HS-5 (cell line): ENCODE measurements around the gene CGRRF1.

Source experiments
- DNase-seq: peaks from one replicate; pipeline ENCODE4 v3.0.0-alpha.2; 2012; ENCODE audit warnings: low read depth

CGRRF1 gene

DNA sequence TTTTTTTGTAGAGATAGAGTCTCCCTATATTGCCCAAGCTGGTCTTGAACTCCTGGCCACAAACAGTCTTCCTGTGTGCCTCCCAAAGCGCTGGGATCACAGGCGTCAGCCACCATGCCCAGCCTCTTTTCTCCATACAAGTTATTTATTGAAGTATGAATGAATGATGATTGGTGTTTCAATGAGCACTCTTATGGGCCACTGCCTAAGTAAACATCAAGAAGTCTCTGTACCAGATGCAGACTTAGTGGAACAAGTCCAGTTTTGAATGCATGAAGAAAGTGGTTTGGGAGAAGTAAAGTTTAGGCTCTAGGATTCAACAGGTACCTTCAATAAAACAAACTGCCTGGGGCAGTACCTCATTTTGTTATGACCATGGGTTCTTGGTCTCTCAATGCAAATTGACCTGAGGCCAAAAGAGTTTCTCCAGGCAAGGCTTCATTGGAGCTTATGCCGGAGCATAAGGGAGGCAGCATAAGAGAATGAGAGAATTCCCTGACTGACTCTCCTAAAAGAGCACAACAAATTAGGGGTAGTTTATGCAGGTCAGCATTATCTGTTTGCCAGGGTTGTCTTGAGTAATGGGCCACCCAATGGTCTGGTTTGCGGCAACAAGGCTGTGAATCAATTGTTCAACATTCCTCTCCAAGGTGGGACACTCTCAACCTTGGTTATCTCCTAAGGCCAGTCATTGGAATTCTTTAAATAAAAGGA is 19.8 kb upstream of the CGRRF1 start:
- DNase-seq, result no peak

GRCh38 chr14:54490445-54491175 is 19.1 kb upstream of the CGRRF1 start:
- no peak for DNase-seq

DNA sequence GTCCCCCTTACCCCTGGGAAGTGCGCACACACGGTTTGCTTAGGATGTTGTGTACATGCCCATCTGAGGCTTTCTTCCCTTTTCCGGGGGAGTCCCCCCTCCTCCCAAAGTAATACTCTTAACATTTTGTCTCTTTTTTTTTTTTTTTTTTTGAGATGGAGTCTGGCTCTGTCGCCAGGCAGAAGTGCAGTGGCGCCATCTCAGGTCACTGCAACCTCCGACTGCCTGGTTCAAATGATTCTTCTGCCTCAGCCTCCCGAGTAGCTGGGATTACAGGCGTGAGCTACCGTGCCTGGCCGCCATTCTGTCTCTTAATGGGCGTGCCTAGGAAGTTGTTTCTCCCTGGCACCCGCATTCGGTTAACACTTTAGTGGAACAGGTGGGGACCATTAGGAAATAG is 16.4 kb upstream of the CGRRF1 start:
- no peak for DNase-seq

DNA sequence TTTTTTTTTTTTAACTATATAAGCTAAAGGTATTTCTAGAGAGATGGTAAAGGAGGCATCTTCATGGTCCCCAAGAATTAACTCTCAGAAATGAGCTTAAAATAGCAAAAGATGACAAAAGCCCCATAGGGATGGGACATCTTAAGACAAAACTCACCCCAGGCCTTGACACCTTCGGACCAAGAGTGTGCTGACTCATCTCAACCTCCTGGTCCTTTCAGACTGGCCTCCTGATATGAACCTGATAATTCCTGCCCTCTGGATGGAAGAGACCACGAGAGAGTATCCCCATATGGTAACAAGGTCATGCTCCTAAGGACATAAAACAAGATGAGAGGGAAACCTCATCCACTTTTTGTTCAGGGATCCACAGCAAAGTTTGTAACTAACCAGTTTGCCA is 12.5 kb upstream of the CGRRF1 start:
- DNase-seq, result no peak

GRCh38 chr14:54498095-54498531 is 11.6 kb upstream of the CGRRF1 start:
- DNase-seq, result no peak

DNA sequence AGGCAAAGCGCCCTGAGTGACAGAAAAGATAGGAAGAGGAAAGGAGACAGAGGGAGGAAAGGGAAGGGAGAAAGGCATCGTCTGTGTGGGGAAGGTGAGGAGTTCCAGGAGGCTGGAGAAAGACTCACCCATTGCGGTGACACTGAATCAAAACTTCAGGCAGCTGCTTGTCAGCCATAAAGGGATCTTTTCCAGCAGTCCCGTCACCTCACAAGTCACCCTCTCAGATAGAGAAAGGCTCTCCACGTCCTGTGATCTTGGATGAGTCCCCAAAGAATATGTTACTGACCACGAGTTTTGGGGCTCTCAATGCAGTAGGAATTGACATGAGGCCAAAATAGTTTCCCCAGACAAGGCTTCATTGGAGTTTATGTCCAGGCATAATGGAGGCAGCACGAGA is 11.1 kb upstream of the CGRRF1 start:
- no peak for DNase-seq

GRCh38 chr14:54500744-54501143 is 9.0 kb upstream of the CGRRF1 start:
- no peak for DNase-seq

GRCh38 chr14:54501480-54501879 is 8.2 kb upstream of the CGRRF1 start:
- DNase-seq, result no peak

DNA sequence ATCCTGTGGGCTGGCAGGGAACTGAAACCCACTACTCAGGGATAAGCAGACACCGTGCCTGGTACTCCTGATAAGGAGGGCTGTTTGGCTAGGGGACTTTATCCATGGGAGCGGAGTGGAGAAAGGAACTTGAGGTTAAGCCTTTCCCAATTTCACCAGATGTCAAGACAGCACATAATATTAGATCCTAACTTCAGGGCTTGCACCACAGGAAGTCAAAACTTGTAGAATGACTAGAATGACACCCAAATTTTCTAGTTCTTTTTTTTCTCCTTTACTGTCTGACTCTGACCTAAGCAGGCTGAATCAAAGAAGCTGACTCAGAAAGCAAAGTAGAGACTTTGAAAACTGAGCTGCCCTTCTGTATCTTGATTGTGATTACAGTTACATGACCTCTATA is 7.1 kb upstream of the CGRRF1 start:
- DNase-seq, result no peak

- no peak for DNase-seq
These were observed 6.2 kb upstream of the CGRRF1 start for GRCh38 chr14:54503486-54503885.

GRCh38 chr14:54512393-54512792 is 2.7 kb downstream of the CGRRF1 start:
- DNase-seq, result no peak

GRCh38 chr14:54515670-54516069 is 6.0 kb downstream of the CGRRF1 start:
- DNase-seq, result no peak

DNA sequence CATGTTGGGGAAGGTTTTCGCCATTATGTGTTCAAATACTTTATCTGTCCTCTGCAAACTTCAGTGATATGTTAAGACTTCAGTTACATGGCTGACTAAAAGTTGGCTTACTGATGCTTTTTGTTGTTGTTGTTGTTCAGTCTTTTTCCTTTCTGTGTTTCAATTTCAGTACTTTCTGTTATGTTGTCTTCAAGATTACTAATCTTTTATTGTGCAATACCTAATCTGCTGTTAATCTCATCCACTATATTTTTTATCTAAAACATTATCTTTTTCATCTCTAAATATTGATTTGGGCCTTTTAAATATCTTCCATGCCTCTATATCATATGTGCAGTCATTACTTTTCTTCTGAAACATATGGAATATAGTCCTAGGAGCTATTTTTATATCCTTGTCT is 7.0 kb downstream of the CGRRF1 start:
- DNase-seq, result no peak

GRCh38 chr14:54524410-54524809 is 14.7 kb downstream of the CGRRF1 start:
- DNase-seq, result no peak

GRCh38 chr14:54528973-54529372 is 19.3 kb downstream of the CGRRF1 start:
- no peak for DNase-seq

GRCh38 chr14:54529811-54530210 is 20.1 kb downstream of the CGRRF1 start:
- DNase-seq, result no peak

DNA sequence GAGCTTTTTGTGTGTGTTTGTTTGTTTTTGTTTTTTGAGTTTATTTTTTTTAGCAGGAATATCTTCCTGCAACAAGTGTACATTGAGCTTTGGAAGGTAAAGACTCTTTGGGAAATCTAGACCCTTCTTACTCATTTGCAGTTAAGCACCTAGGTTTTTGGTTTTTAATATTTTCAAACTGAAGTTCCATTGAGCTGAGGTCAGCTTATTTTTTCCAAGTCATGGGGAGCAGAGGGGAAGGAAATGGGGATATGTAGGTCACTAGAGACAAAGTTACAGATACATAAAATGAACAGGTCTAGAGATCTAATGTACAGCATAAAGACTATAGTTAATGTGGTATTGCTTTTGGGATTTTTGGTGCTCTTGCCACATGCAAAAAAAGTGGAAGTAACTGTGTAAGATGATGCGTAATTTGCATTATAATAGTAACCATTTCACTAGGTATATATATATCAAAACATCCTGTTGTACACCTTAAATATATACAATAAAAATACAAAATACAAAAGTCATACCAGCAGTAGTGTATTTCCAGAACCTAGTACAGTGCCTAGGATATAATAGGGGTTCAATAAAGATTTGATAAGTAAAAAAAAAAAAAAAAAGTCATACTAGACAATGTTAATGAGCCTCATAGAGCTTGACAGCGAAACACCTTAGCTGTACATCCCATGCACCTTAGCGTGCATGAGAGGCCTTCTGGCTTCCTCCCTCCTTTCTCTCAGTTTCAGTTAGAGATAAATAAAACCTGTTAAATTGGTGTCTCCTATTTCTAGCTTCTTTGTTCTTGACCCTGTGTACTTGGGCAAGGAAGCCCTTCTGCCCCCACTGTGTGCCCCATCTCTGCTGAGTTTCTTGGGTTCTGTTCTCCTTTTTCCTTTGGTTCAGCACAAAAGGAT is 22.7 kb downstream of the CGRRF1 start:
- DNase-seq, result no peak

DNA sequence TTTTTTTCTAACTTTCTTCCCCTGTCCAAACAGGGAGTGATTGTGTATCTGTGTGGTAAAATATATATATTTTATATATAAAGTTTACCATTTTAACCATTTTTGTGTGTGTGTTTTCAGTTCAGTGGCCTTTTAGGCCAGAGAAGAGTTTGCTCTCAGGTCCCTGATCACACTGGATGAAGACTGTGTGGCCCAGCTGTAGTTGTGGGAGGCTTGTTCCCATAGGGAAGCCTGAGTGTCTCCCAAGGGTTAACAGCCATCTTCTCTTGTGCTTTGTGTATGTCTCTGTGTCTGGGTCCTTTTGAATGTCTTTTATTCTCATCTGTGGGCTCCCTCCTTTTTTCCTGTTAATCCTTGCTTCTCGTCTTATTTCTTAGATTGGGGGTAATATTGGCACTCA is 23.4 kb downstream of the CGRRF1 start:
- no peak for DNase-seq

DNA sequence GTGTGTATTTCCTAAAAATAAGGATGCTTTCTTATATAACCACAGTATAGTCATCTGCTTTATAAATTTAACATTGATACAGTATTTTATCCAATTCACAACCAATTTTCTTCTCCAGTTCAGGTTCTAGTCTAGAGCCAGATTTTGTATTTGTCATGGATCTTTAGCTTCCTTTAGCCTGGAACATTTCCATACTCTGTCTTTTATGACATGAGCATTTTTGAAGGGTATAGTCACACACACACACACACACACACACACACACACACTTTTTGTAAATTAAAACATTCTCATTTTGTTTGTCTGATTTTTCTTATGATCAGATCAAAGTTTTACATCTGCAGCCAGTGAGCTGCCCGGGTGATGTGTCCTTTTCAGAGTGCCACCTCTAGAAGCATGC is 25.4 kb downstream of the CGRRF1 start:
- DNase-seq, result no peak

GRCh38 chr14:54535646-54536045 is 25.9 kb downstream of the CGRRF1 start:
- no peak for DNase-seq

DNA sequence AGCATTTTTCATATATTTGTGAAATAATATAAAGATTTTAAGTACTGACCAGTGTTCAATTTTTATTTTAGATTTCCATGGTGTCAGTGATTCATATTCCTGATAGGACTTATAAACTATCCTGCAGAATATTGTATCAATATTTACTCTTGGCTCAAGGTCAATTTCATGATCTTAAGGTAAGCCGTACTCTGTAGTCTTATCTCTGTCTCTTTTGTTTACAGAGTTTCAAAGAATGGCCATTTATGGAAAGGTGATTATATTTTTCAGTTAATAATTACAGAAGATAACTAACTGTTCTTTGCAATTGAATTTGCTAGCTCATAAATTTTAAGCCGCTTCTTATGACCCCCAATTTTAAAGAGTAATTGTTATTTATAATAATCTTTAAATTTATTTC is 27.9 kb downstream of the CGRRF1 start:
- no peak for DNase-seq

- no peak for DNase-seq
These were observed 28.3 kb downstream of the CGRRF1 start for GRCh38 chr14:54538055-54538454.

- no peak for DNase-seq
These were observed 37.9 kb downstream of the CGRRF1 start for GRCh38 chr14:54547583-54547982.
